ENCODE data around the gene CALHM2. TPM values are rescaled to one million over a fixed set of nuclear protein-coding genes. Genes with fewer than 3 reads are reported as not detected.

The CALHM2 gene
- 20.2 and 23.6 TPM in 2 replicates for total RNA-seq

GRCh38 chr10:103451831-103452505, at the start of gene CALHM2:
CALHM2 (minus strand) TSS chr10:103452370; CDS start chr10:103449941, 2,429 bp downstream.

DNA sequence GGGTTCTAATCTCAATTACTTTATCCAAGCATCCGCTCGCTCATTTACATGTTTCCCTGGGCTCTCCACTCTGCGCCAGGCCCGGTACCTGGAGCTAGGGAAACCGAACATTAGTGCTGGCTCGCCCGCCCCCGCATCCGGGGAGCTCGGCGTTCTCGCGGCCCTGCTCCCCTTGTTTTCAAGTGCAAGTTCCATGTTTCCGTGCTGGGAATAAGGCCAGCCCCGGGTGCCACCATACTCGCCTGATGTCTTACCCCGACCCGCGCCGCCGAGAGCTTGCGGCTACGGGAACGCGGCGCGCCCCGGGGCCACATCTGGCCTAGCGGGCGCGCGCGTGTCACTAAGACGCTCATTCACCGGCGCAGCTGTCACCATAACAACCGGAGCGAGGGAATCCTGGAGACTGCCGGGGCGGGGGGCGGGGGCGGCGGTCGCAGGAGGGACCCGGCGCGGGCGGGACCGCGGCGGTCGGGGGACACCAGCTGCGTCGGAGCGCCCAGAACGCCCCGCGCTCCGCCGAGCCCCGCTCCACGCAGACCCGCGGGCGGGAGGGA, 41.3 kb upstream of the CALHM2 start, which contains the start of gene NEURL1:
Gene NEURL1 (plus strand): TSS at position 344 of the 554 bp plus-strand sequence. CDS start 683 bp downstream, outside the sequence.

DNA sequence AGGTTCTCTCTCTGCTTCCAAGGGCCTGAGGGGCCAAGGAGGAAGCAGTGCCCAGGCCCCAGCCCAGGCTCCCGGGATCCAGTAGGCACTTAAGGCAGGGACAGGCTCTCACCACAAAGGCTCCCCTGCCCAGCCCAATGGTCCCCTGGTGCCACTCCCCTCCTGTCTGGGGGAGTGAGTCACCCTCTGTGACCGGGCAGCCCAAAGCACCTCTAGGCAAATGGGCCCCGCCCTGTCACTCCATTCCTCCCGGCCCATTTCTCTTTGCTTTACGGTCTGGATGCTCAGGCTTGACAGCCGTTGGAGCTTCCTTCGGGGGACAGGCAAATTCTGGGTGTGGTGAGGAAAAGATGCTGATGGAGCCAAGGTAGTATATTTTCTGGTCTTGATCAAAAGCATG, 27.0 kb upstream of the CALHM2 start, which contains the start of gene CALHM3:
Gene CALHM3 (minus strand): TSS at position 106 of the 400 bp plus-strand sequence. CDS start 208 bp downstream, outside the sequence.

DNA sequence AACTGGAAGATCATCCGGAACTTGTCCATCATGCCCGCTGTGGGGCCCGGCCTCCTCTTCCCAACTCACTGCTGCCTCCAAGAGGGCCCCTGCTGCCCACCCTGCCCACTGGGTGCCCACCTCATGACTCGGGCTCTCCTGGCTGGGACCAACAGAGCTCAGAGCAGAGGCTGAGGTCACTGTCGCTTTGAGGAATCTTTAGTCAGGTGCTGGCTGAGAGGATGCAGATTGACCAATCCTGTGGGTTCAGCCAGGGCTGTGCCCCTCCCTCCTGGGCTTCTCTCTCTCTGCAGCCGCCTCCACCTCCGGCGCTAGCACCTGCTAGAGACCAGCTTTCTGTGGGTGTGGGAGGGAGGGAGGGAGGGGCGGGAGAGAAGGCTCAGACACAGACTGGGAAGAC, 6.5 kb upstream of the CALHM2 start, which contains the start of gene CALHM1:
Gene CALHM1 (minus strand): TSS at position 181 of the 400 bp plus-strand sequence. CDS start 149 bp downstream, at position 32.

Other genes starting within 250 kb of the CALHM2 start
- 0.13 TPM in 1 of 2 replicates, not detected in the other for gene RPEL1, start 206.5 kb downstream of the CALHM2 start, total RNA-seq
- 1.1 and 3.4 TPM in 2 replicates for gene INA, start 175.2 kb downstream of the CALHM2 start, total RNA-seq
- 9.8 and 11.8 TPM in 2 replicates for gene PCGF6, start 101.2 kb downstream of the CALHM2 start, total RNA-seq
- 3.3 and 4.4 TPM in 2 replicates for gene TAF5, start 84.4 kb downstream of the CALHM2 start, total RNA-seq
- 211 and 238 TPM in 2 replicates for gene ATP5MK, start 55.9 kb downstream of the CALHM2 start, total RNA-seq
- gene PDCD11, start 55.7 kb downstream of the CALHM2 start, total RNA-seq = 16.8 and 26.8 TPM in 2 replicates
- not detected in 2 replicates for gene CALHM1, start 6.5 kb upstream of the CALHM2 start, total RNA-seq
- gene CALHM3, start 26.9 kb upstream of the CALHM2 start, total RNA-seq = not detected in 2 replicates
- 0.13 TPM in 1 of 2 replicates, not detected in the other for gene NEURL1, start 41.3 kb upstream of the CALHM2 start, total RNA-seq